ENCODE measurements around the gene CCNT2. TPM values are rescaled to one million over a fixed set of nuclear protein-coding genes. Genes with fewer than 3 reads are reported as not detected.

The CCNT2 gene
- total and polyA plus RNA-seq, 9 donors: 25.0 to 48.8 (median 30.8) TPM

- Histone ChIP-seq H3K4me1 (ENCODE audit: control insufficient read depth, insufficient read depth, low read length) (peaks cover 10% of the 10 kb centered on the region), H3K36me3 (ENCODE audit: control insufficient read depth, insufficient read depth, low read length) (no peaks in the 10 kb centered on the region), H3K9me3 (replicated peaks; ENCODE audit: control insufficient read depth, low read depth, low read length) (peaks cover 3% of the 10 kb centered on the region), H3K27ac (ENCODE audit: low read length) (peak overlapping the region; percentile 100), H3K27me3 (ENCODE audit: control insufficient read depth, insufficient read depth, low read length) (no peaks in the 10 kb centered on the region), H3K4me3 (ENCODE audit: low read length) (peak overlapping the region; percentile 79)
- DNase-seq: no peak
- 48% methylated on average over 9 of the region's 16 CpGs for WGBS (ENCODE audit: insufficient coverage)
These were observed 1.2 kb upstream of the CCNT2 start for GRCh38 chr2:134917360-134917865.

GRCh38 chr2:134917888-134918525 is 615 bp upstream of the CCNT2 start:
- Histone ChIP-seq H3K27ac (ENCODE audit: low read length) (peak overlapping the region; percentile 100), H3K9me3 (replicated peaks; ENCODE audit: control insufficient read depth, low read depth, low read length) (peaks cover 3% of the 10 kb centered on the region), H3K4me3 (ENCODE audit: low read length) (peak overlapping the region; percentile 79), H3K27me3 (ENCODE audit: control insufficient read depth, insufficient read depth, low read length) (no peaks in the 10 kb centered on the region), H3K4me1 (ENCODE audit: control insufficient read depth, insufficient read depth, low read length) (peaks cover 10% of the 10 kb centered on the region), H3K36me3 (ENCODE audit: control insufficient read depth, insufficient read depth, low read length) (no peaks in the 10 kb centered on the region)
- WGBS (ENCODE audit: insufficient coverage): 0% methylated on average over 17 of the region's 38 CpGs
- peak; percentile 97 for DNase-seq

GRCh38 chr2:134919341-134920210 is 954 bp downstream of the CCNT2 start:
- H3K4me1 ChIP-seq (ENCODE audit: control insufficient read depth, insufficient read depth, low read length): peaks cover 10% of the 10 kb centered on the region

GRCh38 chr2:134924912-134925311 is 6.3 kb downstream of the CCNT2 start:
- Histone ChIP-seq H3K4me1 (ENCODE audit: control insufficient read depth, insufficient read depth, low read length) (no peaks in the 10 kb centered on the region), H3K27me3 (ENCODE audit: control insufficient read depth, insufficient read depth, low read length) (no peaks in the 10 kb centered on the region), H3K9me3 (replicated peaks; ENCODE audit: control insufficient read depth, low read depth, low read length) (no peaks in the 10 kb centered on the region), H3K4me3 (ENCODE audit: low read length) (no peak overlapping the region), H3K27ac (ENCODE audit: low read length) (no peak overlapping the region), H3K36me3 (ENCODE audit: control insufficient read depth, insufficient read depth, low read length) (no peaks in the 10 kb centered on the region)
- WGBS (ENCODE audit: insufficient coverage): no CpG with 5 or more reads among the region's 1 CpG
- no peak for DNase-seq

More at GRCh38 chr2:134919341-134920210, 954 bp downstream of the CCNT2 start:
- Histone ChIP-seq H3K27ac (ENCODE audit: low read length) (peak overlapping the region; percentile 100), H3K27me3 (ENCODE audit: control insufficient read depth, insufficient read depth, low read length) (no peaks in the 10 kb centered on the region), H3K9me3 (replicated peaks; ENCODE audit: control insufficient read depth, low read depth, low read length) (no peaks in the 10 kb centered on the region), H3K36me3 (ENCODE audit: control insufficient read depth, insufficient read depth, low read length) (no peaks in the 10 kb centered on the region), H3K4me3 (ENCODE audit: low read length) (peak overlapping the region; percentile 79)
- peak; percentile 68 for DNase-seq
- 0% methylated on average over 12 of the region's 30 CpGs for WGBS (ENCODE audit: insufficient coverage)

- WGBS (ENCODE audit: insufficient coverage): no CpG with 5 or more reads among the region's 3 CpGs
- Histone ChIP-seq H3K27me3 (ENCODE audit: control insufficient read depth, insufficient read depth, low read length) (no peaks in the 10 kb centered on the region), H3K4me3 (ENCODE audit: low read length) (no peak overlapping the region), H3K9me3 (replicated peaks; ENCODE audit: control insufficient read depth, low read depth, low read length) (no peaks in the 10 kb centered on the region), H3K27ac (ENCODE audit: low read length) (no peak overlapping the region), H3K36me3 (ENCODE audit: control insufficient read depth, insufficient read depth, low read length) (no peaks in the 10 kb centered on the region), H3K4me1 (ENCODE audit: control insufficient read depth, insufficient read depth, low read length) (no peaks in the 10 kb centered on the region)
- DNase-seq: no peak
These were observed 7.8 kb downstream of the CCNT2 start for GRCh38 chr2:134926231-134926931.

GRCh38 chr2:134927195-134927594 is 8.6 kb downstream of the CCNT2 start:
- Histone ChIP-seq H3K27me3 (ENCODE audit: control insufficient read depth, insufficient read depth, low read length) (no peaks in the 10 kb centered on the region), H3K9me3 (replicated peaks; ENCODE audit: control insufficient read depth, low read depth, low read length) (no peaks in the 10 kb centered on the region), H3K4me1 (ENCODE audit: control insufficient read depth, insufficient read depth, low read length) (no peaks in the 10 kb centered on the region), H3K36me3 (ENCODE audit: control insufficient read depth, insufficient read depth, low read length) (no peaks in the 10 kb centered on the region), H3K4me3 (ENCODE audit: low read length) (no peak overlapping the region), H3K27ac (ENCODE audit: low read length) (no peak overlapping the region)
- DNase-seq: no peak
- no CpG with 5 or more reads among the region's 3 CpGs for WGBS (ENCODE audit: insufficient coverage)

GRCh38 chr2:134932864-134933526 is 14.4 kb downstream of the CCNT2 start:
- DNase-seq: no peak
- Histone ChIP-seq H3K4me3 (ENCODE audit: low read length) (no peak overlapping the region), H3K27ac (ENCODE audit: low read length) (no peak overlapping the region), H3K9me3 (replicated peaks; ENCODE audit: control insufficient read depth, low read depth, low read length) (no peaks in the 10 kb centered on the region), H3K4me1 (ENCODE audit: control insufficient read depth, insufficient read depth, low read length) (no peaks in the 10 kb centered on the region), H3K27me3 (ENCODE audit: control insufficient read depth, insufficient read depth, low read length) (no peaks in the 10 kb centered on the region), H3K36me3 (ENCODE audit: control insufficient read depth, insufficient read depth, low read length) (no peaks in the 10 kb centered on the region)
- 100% methylated on average over 2 of the region's 3 CpGs for WGBS (ENCODE audit: insufficient coverage)

- H3K27ac ChIP-seq (ENCODE audit: low read length): no peak overlapping the region
- H3K4me1 ChIP-seq (ENCODE audit: control insufficient read depth, insufficient read depth, low read length): no peaks in the 10 kb centered on the region
- no peak for DNase-seq
- no CpG with 5 or more reads among the region's 1 CpG for WGBS (ENCODE audit: insufficient coverage)
- H3K27me3 ChIP-seq (ENCODE audit: control insufficient read depth, insufficient read depth, low read length): no peaks in the 10 kb centered on the region
- H3K36me3 ChIP-seq (ENCODE audit: control insufficient read depth, insufficient read depth, low read length): no peaks in the 10 kb centered on the region
- H3K9me3 ChIP-seq (replicated peaks; ENCODE audit: control insufficient read depth, low read depth, low read length): no peaks in the 10 kb centered on the region
- H3K4me3 ChIP-seq (ENCODE audit: low read length): no peak overlapping the region
These were observed 15.1 kb downstream of the CCNT2 start for GRCh38 chr2:134933732-134934131.

- Histone ChIP-seq H3K9me3 (replicated peaks; ENCODE audit: control insufficient read depth, low read depth, low read length) (no peaks in the 10 kb centered on the region), H3K27ac (ENCODE audit: low read length) (no peak overlapping the region), H3K4me1 (ENCODE audit: control insufficient read depth, insufficient read depth, low read length) (no peaks in the 10 kb centered on the region), H3K4me3 (ENCODE audit: low read length) (no peak overlapping the region), H3K27me3 (ENCODE audit: control insufficient read depth, insufficient read depth, low read length) (no peaks in the 10 kb centered on the region), H3K36me3 (ENCODE audit: control insufficient read depth, insufficient read depth, low read length) (no peaks in the 10 kb centered on the region)
- DNase-seq: no peak
- WGBS (ENCODE audit: insufficient coverage): no CpG with 5 or more reads among the region's 2 CpGs
These were observed 15.5 kb downstream of the CCNT2 start for GRCh38 chr2:134934150-134934549.
